ENCODE results near the gene RANBP3L.

GRCh38 chr5:36202521-36202961 lies 99.2 kb downstream of the RANBP3L start:
- TF ChIP-seq MAX (IDR thresholded peaks at IDR 0.05) = no peak
- no peak for TF ChIP-seq REST (IDR thresholded peaks at IDR 0.05)
- TF ChIP-seq CTCF (IDR thresholded peaks at IDR 0.05; ENCODE audit: low read depth, low read length, missing input control) = no peak
- TF ChIP-seq EGR1 (IDR thresholded peaks at IDR 0.05; ENCODE audit: low read depth in 2 of 2) = no peak
- TF ChIP-seq JUND (IDR thresholded peaks at IDR 0.05) = no peak
- no peak for TF ChIP-seq GABPA (IDR thresholded peaks at IDR 0.05 in 1 of 2, conservative IDR thresholded peaks at IDR 0.05 in 1 of 2)
- TF ChIP-seq RAD21 (IDR thresholded peaks at IDR 0.05) = no peak
- no peak for TF ChIP-seq YY1 (IDR thresholded peaks at IDR 0.05)
- no peak for TF ChIP-seq FOXA1 (IDR thresholded peaks at IDR 0.05)
- no peak for TF ChIP-seq ATF3 (IDR thresholded peaks at IDR 0.05)
- TF ChIP-seq TAF1 (conservative IDR thresholded peaks at IDR 0.05) = no peak

Data from liver (tissue), 3 donors.